HG02642 (cell line): ENCODE data around the gene TUBE1.
"Not testable (repeated sequence)": the region's sequence is repeated elsewhere in the genome, so short reads cannot be mapped to it uniquely, and the experiment has no call there.

Source experiments
- ATAC-seq: cut with Tn5 transposase; IDR thresholded peaks from one replicate; pipeline ENCODE4 v1.9.1; 2021; ENCODE audit warnings: mild to moderate bottlenecking; ENCODE audit not compliant: unreplicated experiment, poor library complexity

Gene TUBE1

DNA sequence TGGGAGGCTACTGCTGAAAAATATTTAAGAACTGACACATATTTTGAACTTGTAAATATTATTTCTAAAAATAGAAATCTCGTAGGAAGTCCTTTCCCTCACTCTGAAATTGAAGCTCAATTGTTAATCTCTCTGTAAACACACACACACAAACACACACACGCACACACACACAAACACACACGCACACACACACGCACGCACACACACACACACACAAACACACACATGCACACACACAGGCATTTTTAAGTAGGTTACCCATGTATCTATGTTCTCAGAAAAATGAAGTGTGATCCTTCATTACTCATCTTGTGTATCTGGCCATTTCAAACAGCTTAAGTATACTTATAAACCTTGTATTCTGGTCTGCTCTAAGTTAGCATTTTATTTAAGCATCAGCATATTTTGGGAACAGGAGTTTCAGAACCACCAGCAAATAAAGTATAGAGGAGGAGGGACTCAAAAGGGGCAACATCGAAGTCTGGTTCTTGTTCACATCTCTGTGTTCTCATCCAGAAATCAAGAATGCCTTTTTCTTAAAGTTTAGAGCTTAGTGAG lies 21.8 kb downstream of the TUBE1 start:
- no peak for ATAC-seq

DNA sequence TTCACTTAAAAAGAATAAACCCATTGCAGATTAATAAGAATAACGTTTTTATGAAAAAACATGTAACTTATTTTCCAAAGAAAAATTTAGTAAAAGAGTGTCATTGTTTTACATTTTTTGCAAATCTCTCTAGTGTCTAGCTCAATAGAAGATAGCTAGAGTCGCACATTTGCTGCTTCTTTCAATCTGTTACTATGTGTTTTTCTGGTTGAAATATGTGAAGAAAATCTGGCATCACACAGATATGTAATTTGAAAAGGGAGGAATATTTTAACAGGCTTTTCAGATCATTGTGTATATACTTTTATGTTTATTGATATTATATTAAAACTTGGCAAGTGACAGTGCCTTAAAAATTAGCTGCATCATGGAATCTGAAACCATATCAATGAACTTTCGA lies 24.3 kb downstream of the TUBE1 start:
- ATAC-seq: no peak

DNA sequence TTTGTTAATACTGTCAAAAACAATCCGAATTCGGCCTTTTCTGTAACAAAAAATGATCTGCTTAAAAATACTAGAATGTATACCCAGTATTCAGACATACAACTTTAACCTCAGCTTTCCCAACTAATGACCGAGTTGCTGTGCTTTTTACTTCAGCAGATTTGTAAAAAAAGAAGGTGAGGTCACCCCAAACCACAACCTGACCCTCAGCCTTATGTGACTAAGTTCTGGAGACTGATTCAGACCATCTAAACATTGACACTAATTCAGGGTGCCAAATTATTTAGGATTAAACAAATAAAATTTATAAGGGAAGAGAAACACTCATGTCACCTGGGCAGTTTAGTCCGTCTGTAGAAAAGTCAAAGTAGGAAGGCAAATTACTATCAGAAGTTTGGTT lies 25.7 kb downstream of the TUBE1 start:
- no peak for ATAC-seq

DNA sequence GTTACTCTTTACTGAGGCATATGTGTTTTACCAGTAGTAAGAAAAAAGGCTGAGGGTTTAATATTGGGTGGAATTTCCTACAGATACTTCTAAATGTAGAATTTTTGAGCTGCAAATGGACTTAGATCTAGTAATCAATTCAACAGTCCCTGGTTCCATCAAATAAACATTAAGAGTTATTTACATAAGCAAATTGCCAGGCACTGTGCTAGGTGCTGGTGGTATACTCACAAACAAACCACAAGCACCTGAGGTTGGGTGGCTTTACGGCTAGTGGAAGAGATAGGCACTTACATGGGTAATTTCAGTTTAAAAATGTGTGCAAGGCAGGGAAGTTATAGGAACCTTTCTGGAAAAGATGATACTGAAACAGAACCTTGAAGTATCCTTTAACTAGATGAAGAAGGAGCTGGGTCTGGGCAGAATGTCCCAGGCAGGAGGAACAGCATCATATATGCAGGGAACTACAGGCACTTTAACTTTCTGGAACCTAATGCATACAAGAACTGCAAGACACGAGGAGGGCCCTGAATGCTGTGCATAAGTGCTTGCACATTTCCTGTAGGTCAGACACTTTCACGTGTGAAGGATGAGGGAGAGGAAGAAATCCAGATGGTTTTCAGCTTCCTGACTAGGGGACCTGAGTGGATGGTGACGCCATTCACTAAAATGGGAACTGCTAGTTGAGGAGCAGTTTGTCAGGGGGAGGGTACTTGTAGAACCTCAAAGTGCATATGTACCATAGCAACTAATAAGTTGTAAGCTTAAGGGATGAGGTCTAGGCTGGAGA lies 28.8 kb downstream of the TUBE1 start:
- no peak for ATAC-seq

DNA sequence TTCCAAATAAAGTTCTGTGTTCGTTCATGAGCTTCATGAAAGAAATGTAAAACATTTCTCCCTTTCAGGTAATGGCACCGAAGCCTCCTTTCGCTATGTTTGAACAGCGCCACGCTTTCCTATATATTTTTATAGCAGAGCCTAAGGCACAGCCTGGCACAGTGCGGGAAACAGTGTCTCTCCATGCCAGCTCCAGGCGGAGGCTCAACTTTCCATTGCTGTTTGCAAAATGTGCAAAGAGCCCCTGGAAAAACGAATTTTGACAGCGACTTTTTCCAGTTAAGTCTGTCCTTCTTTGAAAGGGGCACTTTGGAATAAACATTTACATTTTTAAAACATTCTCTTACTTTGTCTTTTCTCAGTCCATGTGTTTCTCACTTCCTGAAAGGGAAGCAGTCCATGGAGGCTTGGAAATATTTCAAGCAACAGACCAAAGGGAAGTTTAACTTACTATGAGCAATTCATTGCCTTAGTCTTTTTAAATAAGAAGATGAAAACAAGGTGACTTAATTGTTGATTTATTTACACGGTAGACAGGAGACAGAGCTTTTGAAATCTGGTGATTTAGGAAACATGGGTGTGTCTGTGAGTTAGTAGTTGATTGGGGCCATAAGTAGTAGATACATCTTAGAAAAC lies 32.6 kb downstream of the TUBE1 start:
- no peak for ATAC-seq

DNA sequence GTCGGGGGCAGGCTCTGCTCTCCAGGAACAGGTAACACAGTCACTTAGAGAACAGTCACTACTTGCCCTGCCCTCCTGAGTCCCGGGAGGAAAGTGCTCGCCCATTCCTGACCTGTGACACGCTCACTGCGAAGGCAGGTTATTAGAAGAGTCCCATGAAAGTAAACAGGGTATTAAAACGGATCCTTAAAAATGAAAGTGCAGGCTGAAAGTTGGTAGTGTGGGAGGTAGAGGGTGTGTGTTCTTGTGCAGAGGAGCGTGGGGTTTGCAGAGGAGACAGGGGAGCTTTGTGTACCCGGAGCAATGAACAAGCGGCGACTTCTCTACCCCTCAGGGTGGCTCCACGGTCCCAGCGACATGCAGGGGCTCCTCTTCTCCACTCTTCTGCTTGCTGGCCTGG lies 33.3 kb downstream of the TUBE1 start, which contains the start of gene CCN6:
Gene CCN6, plus strand, starts transcription at position 104 of the 400 bp plus-strand sequence. Its CDS starts 254 bp downstream, at position 358.
- no peak for ATAC-seq

DNA sequence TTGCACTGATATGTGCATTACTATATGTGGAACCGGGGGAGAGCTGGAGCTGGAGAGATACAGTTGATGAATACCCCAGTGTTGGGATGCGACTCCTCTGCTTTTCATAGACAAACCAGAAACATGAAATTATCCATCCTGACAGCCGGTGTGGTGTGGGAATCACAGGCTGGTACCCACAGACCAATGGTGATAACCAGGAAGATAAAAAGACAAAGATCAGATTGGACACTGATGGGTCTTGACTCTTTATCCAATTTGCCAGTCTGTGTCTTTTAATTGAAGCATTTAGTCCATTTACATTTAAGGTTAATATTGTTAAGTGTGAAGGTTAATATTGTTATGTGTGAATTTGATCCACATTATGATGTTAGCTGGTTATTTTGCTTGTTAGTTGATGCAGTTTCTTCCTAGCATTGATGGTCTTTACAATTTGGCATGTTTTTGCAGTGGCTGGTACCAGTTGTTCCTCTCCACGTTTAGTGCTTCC lies 36.0 kb downstream of the TUBE1 start:
- not testable (repeated sequence) for ATAC-seq

DNA sequence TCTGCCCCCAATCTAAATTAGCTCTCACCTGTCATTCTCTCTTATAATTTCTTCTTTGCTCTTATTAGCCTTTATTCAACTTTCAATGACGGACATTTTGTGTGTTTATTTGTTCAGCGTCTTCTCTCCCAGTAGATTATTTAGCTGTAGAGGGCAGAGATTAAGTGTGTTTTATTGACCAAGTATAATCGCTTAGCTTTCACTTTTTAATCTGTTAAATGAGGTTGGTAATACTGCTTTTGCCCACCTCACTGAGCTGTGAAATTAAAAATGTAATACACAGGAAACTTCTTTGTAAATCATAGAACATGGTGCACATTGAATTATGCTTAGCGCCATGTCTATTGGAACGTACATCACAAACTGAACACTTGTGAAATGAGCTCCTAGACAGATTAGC lies 36.9 kb downstream of the TUBE1 start:
- ATAC-seq: no peak

DNA sequence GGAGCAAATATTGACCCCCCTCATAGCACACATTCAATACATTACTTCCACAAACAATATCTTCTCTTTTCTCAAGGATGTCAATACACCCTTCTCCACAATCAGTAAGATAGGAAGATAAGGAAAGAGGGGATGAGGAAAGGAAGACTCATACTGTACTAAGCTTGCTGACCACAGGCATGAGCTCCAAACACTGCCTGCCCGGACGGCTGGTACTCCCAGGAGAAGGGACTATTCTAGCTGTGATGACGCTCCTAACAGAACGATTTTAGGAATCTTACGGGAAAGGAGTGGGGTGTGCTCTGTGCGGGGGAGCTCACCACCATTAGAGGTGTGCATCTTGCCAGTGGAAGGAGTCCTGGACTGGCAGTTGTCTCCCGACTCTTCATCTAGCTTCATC lies 37.3 kb downstream of the TUBE1 start:
- ATAC-seq: no peak

DNA sequence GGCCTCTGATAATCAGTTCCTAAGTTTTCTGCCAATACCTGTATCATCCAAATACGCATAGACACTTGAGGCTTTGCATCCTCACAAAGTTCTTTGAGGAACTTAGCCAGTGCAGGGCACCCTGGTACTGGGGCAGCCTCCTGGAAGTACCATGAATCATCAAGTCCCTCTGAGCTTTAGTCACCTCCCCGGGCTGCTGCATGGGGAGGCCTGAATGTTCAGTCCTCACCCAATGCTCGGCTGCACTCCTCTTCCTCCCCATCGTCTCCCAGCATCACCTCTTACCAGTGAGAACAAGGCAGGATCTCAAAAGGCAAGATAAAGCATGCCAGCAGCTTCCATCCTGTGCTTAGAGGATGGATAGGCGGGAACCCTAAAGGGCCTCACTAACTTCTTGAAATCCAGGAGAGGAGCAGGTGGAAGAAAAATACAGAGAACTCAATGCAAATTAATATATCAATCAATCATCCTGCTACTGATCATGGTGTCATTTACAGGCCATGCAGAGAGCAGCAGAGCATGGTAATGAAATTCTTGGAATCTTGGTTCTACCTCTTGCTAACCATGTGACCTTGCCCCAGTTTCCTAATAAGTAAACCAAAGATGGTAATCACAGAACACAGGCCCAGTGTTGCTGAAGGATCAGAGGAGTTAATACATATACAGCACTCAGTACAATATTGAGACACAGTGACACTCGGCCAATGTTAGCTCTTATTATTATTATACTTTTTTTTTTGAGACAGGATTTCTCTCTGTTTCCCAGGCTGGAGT lies 38.1 kb downstream of the TUBE1 start:
- ATAC-seq: no peak

DNA sequence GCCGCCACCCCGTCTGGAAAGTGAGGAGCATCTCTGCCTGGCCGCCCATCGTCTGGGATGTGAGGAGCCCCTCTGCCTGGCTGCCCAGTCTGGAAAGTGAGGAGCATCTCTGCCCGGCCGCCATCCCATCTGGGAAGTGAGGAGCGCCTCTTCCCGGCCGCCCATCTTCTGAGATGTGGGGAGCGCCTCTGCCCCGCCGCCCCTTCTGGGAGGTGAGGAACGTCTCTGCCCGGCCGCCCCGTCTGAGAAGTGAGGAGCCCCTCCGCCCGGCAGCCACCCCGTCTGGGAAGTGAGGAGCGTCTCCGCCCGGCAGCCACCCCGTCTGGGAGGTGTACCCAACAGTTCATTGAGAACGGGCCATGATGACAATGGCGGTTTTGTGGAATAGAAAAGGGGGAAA lies 39.8 kb downstream of the TUBE1 start:
- ATAC-seq: not testable (repeated sequence)

DNA sequence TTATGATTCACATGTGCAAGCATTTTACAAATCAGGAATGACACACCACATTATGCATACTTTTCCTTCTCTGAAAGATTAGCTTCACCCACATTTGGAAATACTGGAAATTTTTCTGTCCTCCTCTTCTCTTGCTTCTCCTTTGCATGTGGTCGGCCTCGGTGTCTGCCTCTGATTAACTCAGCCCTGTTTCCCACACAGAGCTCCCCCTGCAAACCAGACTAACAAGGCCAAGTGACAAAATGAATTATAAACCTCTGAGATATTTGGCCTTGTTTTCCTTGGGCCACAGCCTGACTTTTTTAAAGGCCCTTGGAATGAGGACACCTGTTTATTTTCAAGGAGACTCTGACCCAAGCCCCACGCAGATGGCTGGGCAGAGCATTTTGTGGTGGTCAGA lies 42.4 kb downstream of the TUBE1 start:
- ATAC-seq: no peak

DNA sequence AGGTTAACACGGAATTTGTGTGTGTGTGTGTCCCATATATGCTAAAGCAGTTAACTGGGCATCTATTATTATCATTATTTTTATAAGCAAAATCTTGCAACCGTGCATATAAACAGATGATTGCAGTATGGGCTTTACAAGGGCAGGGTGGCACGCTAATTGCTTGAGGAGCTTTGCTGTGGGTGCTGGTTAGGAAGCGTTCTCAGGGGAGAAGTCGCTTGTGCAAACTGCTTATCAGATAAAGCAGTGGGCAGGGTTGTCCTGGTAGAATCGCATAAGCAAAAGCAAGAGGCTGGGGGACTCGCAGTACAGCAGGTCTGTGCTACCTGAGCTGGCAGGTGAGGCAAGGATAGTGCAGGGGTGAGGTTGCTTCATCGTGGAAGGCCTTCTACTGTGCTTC lies 43.1 kb downstream of the TUBE1 start:
- no peak for ATAC-seq

DNA sequence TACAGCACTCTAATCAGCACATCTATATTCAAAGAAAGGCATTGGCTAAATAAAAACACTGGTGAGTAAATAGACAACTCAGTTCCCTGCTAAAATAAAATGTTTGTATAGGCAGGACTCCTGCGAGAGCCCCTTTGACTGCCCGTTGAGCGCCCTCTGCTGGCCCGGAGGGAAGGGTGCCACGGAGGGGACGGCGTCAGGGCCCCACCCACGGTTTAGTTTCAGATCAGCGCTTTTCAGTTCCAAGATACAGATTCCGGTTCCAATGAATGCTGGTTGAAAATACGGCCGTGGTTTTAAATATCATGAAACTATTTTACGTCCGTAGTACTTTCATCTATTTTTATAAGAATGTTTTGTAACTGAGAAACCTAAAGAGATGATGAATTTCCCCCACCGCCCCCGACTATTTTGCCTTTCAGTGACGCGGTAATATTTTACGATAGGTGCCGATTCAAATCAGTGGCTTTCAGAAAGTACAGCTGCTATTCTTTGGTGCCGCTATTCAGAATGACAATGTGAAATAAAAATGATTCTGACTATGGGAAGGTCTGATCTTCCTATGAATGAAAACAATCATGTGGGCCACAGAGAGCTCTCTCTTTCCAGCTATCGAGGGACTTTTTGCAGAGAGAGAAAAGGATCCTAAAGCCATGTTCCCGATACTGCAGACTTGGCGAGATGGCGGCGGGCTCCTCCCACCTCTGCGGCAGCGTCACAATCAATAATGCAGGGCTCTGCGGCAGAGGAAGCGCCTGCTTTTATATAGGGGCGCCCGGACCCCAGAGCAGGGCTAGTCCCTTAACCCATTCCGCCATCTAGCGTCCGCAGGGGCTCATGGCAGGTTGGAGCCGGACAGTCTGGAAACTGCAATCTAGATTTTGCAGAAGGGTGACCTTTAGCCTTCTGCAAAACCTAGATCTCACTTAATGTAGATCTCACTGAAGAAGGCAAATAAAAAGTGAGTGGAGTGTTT lies 44.0 kb downstream of the TUBE1 start:
- ATAC-seq: peak; percentile 92

DNA sequence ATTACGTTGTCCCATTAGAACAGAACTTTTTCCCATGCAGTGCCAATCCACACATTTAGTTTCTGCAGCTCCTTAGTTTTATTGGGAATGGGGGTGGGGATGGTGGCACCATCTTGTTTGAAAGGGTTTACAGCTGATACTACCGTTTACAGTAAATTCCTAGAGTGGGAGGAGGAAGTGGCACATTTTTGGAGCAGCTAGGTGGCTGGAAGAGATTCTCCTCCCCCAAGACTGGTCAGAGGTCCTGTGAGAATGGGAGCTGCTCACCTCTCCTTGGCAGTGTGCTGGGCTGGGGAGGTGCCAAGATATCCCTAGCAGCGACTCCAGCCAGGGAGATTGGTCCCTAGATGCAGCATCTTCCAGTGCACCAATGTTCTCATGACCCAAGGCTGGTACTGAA lies 45.7 kb downstream of the TUBE1 start:
- no peak for ATAC-seq

DNA sequence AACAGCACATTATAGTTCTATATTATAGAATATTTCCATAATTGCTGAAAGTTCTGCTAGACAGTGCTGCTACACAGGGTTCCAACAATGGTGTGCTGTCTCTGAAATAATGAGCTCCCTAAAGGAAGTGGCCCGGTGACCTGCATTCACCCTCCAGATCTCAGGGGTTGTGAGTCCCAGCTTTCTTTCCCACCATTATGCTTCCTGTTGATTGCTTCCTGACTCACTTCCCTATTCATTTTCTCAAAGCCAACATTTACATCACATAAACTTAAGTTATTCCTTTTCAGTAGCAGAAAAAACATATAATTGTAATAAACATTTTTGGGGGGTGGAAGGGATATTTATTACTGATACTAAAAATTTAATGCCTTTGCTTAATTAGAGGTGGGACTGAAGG lies 46.3 kb downstream of the TUBE1 start:
- ATAC-seq: no peak

DNA sequence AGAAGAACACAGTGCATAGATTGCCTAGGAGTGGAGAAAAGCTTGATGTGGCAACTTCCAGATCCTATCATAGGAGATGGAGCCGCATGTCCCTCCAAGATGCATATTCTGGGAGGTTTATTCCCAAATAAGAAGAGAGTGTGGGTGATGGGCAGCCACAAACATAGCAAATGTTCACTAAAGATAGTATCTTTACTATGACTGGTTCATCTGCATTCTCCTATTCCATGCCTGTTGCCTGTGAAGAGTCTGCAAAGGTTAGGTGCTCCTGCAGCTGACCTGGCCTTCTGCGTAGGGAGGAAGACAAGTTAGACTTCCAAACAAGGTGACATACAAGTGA lies 47.9 kb downstream of the TUBE1 start:
- ATAC-seq: no peak

DNA sequence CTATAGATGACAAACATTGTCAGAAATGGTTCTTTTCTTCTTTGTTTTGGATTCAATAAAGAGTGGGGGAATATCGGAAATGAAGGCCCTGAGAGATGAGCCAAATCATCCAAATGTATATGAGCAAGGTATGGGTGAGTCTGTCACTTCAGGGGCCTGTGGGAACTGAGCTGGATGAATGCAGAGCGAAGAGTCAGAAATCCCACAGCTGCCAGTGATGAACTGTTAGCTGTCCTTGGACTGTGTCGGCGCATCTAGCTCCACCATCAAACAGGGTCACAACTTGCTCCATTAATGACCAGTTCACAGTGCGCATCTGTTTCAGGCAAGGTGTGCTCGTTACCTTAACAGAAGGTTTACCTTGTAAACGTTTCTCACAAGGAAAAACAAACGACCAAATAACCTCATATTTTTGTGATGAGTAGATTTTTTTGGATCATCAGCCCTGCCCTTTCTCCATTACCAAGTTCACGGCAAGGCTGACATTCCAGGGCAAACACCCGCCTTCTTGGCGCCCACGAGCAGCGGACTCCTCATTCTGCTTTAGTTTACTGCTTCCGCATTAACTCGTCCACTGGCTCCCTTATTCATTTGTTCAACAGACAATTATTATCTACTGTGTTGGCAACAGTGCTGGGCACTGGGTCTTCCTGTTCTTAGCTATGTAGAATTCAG lies 48.4 kb downstream of the TUBE1 start:
- ATAC-seq: no peak

DNA sequence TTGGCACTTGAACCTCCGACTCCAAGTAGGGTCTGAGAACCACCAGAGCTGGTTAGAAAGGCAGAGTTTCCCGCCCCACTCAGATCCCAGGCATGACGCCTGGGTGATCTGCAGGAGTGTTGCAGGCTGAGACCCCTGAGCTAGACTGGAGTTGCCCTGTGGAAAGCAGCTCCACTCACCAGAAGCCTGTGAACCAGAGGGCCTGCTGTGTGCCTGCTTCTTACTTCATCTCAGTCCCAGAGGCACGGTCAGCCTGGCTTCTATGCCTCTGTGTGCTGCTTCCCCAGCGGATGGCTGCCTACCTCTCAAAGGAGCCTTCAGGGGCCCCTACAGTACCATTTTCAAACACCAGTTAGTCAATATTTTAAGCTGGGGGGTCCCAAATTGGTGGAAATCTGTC lies 49.0 kb downstream of the TUBE1 start:
- ATAC-seq: no peak
